Measurements from ENCODE around the gene BRD7. TPM values are rescaled to one million over a fixed set of nuclear protein-coding genes. Genes with fewer than 3 reads are reported as not detected.
A peak's percentile ranks its signal among the peaks of the same experiment; 100 is the strongest.

Gene BRD7
- total and polyA plus RNA-seq, 11 donors, result 29.8 to 49.7 (median 43.7) TPM

DNA sequence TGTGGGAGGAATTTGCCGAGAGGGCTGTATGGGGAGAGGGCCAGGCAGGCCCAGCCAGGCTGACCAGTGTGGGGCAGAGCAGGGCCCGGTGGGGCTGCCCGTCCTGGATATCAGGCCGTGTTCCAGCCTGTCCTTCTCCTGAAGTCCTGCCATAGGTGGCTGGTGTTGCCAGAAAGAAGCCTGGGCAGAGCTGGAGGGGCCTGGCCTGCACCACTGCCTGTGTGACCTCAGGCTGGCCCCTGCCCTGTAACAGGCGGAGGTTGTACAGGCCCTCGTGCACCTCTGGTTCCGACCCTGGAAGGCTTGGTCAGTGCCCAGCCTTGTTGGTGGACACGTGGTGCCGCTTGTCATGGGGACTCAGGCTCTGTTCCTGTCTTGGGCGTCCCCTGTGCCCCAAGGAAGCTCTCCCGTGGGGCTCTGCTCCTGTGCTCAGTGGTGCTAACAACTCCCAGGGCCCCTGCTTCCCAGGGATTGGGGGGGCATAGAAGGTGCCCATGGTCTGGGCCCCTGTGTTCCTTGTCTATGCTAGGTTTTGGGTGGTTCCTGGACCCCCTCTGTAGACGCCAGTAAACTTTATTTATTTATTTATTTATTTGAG is 69.2 kb downstream of the BRD7 start:
- no peak overlapping the region for H3K4me3 ChIP-seq
- DNase-seq (peak in 1 of 5 donors; percentile 58), ATAC-seq (no peak)
- H3K36me3 ChIP-seq, result peaks cover 0 to 97% (median 0%) of the 10 kb centered on the region in 9 donors
- peaks cover 0 to 7% (median 0%) of the 10 kb centered on the region in 12 donors for H3K4me1 ChIP-seq
- intact Hi-C loops (cut with DNase I), result no loop called here
- TF ChIP-seq, protein P1, sequence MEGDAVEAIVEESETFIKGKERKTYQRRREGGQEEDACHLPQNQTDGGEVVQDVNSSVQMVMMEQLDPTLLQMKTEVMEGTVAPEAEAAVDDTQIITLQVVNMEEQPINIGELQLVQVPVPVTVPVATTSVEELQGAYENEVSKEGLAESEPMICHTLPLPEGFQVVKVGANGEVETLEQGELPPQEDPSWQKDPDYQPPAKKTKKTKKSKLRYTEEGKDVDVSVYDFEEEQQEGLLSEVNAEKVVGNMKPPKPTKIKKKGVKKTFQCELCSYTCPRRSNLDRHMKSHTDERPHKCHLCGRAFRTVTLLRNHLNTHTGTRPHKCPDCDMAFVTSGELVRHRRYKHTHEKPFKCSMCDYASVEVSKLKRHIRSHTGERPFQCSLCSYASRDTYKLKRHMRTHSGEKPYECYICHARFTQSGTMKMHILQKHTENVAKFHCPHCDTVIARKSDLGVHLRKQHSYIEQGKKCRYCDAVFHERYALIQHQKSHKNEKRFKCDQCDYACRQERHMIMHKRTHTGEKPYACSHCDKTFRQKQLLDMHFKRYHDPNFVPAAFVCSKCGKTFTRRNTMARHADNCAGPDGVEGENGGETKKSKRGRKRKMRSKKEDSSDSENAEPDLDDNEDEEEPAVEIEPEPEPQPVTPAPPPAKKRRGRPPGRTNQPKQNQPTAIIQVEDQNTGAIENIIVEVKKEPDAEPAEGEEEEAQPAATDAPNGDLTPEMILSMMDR (IDR thresholded peaks at IDR 0.05), result no peak
- no peak for TF ChIP-seq POLR2A (IDR thresholded peaks at IDR 0.05)
- no peaks in the 10 kb centered on the region for H3K9me3 ChIP-seq
- no peak overlapping the region for H3K27ac ChIP-seq
- WGBS, 4 donors, result 84 to 93% (median 90%) methylated on average over 7 to 12 of the region's 12 CpGs
- H3K27me3 ChIP-seq, result no peaks in the 10 kb centered on the region

DNA sequence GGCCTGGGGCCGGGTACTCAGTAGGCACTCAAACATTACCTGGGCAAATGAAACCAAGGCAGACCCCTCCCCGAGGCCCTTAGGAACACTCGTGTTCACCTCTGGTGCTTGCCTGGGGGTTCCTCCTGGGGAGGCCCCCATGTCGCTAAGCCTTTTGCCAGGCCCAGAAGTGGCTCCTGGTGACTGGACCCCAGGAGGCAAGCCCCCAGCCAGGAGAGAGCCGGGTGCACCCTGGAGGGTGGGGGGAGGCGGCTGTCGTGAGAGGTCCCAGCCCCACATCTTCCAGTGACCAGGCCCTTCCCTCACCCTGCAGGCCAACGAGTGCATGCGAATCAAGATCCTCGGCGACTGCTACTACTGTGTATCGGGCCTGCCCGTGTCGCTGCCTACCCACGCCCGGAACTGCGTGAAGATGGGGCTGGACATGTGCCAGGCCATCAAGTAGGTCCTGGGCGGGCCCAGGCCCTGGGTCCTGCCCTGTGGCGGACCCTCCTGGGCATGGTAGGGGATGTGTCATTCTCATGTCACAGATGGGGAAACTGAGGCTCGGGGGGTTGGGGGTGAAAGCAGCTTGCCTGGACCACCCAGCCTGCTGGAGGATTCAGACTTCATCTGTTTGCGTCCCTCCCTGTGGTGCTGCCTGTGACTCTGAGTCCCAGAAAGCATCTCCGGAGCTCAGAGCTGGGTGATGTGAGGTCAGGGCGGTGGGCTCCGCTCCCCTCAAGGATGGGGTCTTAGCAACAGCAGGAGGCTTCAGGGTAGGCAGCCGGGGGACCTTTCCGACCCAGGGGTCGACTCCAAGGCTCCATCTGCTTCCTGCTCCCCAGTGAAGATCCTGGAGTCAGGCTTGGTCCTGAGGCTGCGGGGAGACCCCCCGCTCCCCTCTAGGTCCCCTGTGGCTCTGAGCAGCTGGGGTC is 69.9 kb downstream of the BRD7 start:
- ATAC-seq, result no peak
- 86 to 90% (median 88%) methylated on average over 22 to 29 of the region's 29 CpGs for WGBS, 4 donors
- TF ChIP-seq, protein P1 (IDR thresholded peaks at IDR 0.05), result no peak
- TF ChIP-seq POLR2A (IDR thresholded peaks at IDR 0.05), result no peak

DNA sequence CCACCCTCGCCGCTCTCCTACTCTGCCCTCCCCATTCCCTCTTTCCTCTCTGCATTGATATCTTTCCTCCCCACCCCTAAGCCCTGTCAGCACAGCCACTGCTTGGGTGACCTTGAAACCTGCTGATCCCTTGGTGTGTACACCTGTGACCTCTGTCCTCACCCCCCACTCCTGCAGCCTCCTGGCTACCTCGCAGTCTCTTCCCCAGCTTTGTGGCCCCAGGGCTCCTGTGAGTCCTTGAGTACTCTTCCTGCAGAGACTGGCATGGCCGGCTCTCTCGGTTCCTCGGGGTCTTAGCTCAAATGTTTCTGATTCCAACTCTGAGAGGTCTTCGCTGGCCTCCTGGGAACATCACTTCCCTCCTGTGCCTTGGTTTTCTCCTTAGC is 70.7 kb downstream of the BRD7 start:
- TF ChIP-seq, protein P1 (IDR thresholded peaks at IDR 0.05), result no peak
- TF ChIP-seq POLR2A (IDR thresholded peaks at IDR 0.05), result no peak
- 90 to 93% (median 91%) methylated on average over 7 of the region's 7 CpGs for WGBS, 4 donors

More for the DNA sequence above, 69.9 kb downstream of the BRD7 start:
- H3K9me3 ChIP-seq, result no peaks in the 10 kb centered on the region
- intact Hi-C loops (cut with DNase I), result no loop called here
- H3K4me1 ChIP-seq, result peaks cover 0 to 7% (median 0%) of the 10 kb centered on the region in 12 donors
- H3K27me3 ChIP-seq, result no peaks in the 10 kb centered on the region
- peaks cover 0 to 98% (median 0%) of the 10 kb centered on the region in 9 donors for H3K36me3 ChIP-seq
- H3K4me3 ChIP-seq, result no peak overlapping the region
- H3K27ac ChIP-seq, result no peak overlapping the region
- peak in 2 of 5 donors; percentile 20 to 51 for DNase-seq

More for the DNA sequence above, 70.7 kb downstream of the BRD7 start:
- Histone ChIP-seq H3K9me3 (no peaks in the 10 kb centered on the region), H3K4me1 (peaks cover 0 to 7% (median 0%) of the 10 kb centered on the region in 12 donors), H3K27me3 (no peaks in the 10 kb centered on the region), H3K27ac (no peak overlapping the region), H3K4me3 (no peak overlapping the region), H3K36me3 (peaks cover 0 to 100% (median 0%) of the 10 kb centered on the region in 9 donors)
- DNase-seq (peak in 2 of 5 donors; percentile 6 to 20), ATAC-seq (no peak)
- intact Hi-C loops (cut with DNase I), result no loop called here

All from heart left ventricle (tissue), 16 donors.